DND-41 (cell line): ENCODE measurements around the gene GABARAP.

ENCODE experiments used
- EZH2 ChIP-seq: IDR thresholded peaks from 3 replicates; pipeline ENCODE4 v1.6.1; 2012; ENCODE audit warnings: borderline replicate concordance, low read depth, mild to moderate bottlenecking, moderate library complexity, low read length, inconsistent platforms; ENCODE audit not compliant: severe bottlenecking
- TF ChIP-seq, protein P1 (sequence below): IDR thresholded peaks from 2 replicates; pipeline ENCODE4 v1.5.1; 2012; ENCODE audit warnings: borderline replicate concordance, low read length, moderate library complexity, mild to moderate bottlenecking; ENCODE audit not compliant: poor library complexity, severe bottlenecking; ENCODE audit errors: extremely low read depth

DNA sequence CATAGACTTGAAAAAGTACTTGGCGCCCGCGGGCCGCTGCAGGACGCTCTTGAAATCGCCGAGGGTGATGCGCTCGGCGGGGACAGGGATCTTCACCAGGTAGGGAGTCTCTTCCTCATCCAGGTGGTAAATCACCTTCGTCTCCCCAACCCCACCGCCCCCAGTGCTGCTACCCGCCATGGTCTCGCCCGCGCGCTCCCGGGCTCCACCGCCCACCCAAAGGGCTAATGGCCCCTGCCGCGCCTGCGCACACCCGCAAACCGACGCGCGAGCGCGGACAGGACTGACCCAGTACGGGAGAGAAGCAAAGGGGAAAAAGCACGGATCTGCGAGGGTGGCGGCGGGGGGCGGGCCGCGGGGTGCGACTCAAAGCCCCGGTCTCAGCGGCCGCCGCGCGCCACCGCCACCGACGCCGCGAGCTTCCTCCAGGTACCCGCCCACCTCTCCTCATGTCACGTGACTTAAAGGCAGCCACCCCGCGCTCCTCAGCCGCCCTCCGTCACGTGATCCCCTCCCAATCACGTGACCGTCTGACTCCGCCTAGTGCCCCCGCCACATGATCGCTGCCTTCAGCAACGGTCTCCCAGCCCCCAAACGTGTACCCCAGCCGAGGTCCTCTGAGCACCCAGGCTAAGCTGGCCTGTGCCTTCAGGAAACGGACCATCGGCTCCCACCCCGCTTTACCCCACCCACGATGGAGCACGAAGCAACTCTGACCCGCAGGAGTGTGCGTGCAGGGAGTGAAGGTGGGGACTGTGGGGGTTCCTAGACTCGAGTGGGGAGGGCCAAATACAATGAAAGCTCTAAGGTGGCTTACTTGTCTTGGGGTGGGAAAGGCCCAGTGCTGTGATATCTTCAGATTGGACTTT, 7.9 kb downstream of the GABARAP start, which contains the start of gene DVL2:
- TF ChIP-seq, protein P1, sequence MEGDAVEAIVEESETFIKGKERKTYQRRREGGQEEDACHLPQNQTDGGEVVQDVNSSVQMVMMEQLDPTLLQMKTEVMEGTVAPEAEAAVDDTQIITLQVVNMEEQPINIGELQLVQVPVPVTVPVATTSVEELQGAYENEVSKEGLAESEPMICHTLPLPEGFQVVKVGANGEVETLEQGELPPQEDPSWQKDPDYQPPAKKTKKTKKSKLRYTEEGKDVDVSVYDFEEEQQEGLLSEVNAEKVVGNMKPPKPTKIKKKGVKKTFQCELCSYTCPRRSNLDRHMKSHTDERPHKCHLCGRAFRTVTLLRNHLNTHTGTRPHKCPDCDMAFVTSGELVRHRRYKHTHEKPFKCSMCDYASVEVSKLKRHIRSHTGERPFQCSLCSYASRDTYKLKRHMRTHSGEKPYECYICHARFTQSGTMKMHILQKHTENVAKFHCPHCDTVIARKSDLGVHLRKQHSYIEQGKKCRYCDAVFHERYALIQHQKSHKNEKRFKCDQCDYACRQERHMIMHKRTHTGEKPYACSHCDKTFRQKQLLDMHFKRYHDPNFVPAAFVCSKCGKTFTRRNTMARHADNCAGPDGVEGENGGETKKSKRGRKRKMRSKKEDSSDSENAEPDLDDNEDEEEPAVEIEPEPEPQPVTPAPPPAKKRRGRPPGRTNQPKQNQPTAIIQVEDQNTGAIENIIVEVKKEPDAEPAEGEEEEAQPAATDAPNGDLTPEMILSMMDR = no peak
- TF ChIP-seq EZH2 = no peak
